Measurements from ENCODE around the gene RILPL2.
"Not testable (repeated sequence)": the region's sequence is repeated elsewhere in the genome, so short reads cannot be mapped to it uniquely, and the experiment has no call there.

Gene RILPL2

DNA sequence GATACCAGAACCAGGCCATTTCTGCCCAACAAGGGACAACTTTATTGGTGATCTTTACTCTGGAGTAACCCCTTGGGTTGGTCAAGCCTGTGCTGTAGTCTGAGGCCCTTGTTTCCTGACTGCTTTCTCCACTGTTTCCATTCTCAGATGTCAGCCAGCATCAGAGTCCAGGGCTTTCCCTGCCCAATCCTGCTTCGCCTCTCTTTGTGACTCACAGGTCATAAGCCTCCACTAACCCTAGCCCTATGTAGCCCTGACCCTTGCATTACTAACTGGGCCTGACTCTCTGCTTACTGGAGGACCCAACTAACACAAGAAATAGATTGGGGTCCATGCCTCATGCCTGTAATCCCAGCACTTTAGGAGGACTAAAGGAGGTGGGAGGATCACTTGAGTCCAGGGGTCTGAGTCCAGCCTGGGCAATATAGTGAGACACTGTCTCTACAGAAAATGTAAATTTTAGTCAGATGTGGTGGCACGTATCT is 12.8 kb upstream of the RILPL2 start:
- DNase-seq = no peak

DNA sequence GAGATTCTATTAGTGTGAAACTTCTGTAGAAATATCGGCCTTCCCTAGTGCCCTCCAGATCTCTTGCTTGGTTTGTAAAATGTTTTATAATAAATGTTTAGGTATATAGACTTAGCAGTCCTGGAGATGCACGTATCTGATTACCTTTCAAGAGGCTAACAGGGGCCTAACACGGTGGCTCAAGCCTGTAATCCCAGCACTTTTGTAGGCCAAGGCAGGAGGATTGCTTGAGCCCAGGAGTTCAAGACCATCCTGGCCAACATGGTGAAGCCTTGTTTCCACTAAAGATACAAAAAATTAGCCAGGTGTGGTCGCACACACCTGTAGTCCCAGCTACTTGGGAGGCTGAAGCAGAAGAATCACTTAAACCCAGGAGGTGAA is 9.8 kb upstream of the RILPL2 start:
- no peak for DNase-seq

- DNase-seq = no peak
Observed at GRCh38 chr12:123445388-123446332, 9.2 kb upstream of the RILPL2 start.

DNA sequence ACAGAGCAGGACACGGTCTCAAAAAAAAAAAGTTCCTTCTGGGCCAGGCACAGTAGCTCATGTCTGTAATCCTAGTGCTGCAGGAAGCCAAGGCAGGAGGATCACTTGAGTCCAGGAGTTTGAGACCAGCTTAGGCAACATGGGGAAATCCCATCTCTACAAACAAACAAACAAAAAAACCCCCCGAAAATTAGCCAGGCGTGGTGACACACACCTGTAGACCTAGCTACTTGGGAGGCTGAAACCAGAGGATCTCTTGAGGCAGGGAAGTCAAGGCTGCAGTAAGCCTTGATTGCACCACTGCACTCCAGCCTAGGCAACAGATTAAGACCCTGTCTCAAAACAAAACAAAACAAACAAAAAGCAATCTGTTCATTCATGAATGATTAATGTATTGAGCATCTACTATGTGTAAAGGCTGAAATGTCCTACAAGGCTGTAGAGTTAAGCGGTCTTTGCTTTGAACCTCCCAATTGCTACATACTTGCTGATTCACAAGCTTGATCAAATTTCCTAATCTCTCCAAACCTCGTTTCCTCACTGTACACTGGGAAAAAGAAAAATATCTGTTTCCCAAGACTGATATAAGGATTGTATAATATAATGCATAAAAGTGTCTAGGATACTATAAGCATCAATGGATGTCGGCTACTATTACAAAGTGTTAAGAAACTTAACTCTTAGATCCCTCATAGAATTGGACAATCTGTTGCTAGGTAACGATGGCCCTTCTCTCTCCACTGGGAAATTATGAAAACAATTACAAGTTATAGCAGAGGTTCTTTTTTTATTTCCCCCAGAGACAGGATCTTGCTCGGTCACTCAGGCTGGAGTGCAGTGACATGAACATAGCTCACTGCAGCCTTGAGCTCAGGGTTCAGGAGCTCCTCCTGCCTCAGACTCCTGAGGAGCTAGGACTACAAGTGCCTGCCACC is 7.9 kb upstream of the RILPL2 start:
- no peak for DNase-seq

DNA sequence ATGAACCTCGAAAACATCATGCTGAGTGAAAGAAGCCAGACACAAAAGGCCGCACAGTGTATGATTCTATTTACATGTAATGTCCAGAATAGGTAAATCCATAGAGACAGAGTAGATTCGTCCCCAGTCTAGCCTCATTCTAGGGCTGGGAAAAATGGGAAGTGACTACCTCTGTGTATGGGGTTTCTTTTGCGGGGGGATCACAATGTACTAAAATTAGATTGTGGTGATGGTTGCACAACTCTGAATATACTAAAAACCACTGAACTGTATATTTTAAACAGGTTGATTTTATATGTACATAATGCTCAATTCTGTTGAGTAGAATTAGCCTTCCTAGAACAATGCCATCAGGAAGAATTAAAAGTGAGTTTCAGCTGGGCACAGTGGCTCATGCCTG is 6.3 kb upstream of the RILPL2 start:
- no peak for DNase-seq

DNA sequence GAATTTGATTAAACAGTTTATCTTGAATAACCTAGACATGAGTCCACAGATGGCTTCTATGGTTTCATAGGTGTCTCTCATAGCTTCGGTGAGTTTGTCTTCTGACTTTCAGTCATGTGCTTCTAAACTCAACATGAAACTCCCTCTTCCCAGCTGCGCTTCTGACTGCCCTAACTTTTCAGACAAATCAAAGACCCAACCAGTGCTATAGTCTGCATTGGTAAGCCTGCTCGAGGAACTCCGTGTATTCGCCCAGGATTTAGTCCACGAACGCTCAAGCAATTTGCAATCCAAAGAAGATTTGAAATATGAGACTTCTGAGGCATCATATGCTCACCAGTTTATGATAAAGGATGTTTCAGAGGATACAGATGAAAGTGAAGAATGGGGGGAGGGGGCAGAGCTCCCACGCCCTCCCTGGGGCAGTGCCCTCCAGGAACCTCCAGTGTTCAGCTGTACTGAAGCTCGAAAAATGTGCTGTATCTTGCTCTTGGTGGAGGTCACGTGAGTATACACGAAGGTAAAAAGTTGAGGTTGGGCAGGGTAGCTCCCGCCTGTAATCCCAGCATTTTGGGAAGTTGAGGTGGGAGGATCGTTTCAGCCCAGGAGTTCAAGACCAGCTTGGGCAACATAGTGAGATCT is 5.2 kb upstream of the RILPL2 start:
- no peak for DNase-seq

GRCh38 chr12:123435636-123436016 is 858 bp downstream of the RILPL2 start:
- DNase-seq = no peak

GRCh38 chr12:123433615-123434014 is 2.9 kb downstream of the RILPL2 start:
- DNase-seq = no peak

DNA sequence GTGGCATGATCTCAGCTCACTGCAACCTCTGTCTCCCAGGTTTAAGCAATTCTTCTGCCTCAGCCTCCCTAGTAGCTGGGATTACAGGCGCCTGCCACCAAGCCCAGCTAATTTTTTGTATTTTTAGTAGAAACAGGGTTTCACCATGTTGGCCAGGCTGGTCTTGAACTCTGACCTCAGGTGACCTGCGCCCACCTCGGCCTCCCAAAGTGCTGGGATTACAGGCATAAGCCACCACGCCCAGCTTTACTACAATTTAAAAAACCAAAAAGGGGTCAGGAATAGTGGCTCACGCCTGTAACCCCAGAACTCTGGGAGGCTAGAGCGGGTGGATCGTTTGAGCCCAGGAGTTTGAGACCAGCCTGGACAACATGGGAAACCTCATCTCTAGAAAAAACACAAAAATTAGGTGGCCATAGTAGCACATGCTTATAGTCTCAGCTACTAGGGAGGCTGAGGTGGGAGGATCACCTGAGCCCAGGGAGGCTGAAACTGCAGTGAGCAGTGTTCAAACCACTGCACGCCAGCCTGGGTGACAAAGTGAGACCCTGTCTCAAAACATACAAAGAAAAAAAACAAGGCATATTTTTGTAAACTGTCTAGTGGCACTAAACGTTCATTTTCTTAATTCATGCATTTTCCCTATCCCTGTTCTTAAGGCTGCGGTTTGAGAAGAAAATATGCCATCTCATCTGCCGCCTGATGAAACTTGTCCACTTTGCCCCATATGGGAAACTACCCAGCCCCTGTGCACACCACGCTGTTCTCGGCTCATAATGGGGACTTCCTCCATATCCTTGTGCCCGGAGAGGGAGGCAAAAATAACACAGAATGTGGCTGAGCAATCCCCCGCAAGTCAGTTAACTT is 4.3 kb downstream of the RILPL2 start:
- not testable (repeated sequence) for DNase-seq

DNA sequence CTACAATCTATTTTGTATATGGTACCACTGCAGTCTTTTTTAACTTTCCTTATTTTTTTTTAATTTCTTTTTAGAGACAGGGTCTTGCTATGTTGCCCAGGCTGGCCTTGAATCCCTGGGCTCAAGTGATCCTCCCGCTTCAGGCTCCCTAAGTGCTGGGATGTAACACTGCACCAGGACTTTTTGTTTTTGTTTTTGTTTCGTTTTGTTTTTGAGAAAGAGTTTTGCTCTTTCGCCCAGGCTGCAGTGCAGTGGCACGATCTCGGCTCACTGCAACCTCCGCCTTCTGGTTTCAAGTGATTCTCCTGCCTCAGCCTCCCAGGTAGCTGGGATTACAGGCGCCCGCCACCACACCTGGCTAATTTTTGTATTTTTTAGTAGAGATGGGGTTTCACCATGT is 7.4 kb downstream of the RILPL2 start:
- DNase-seq = not testable (repeated sequence)

GRCh38 chr12:123428591-123428990 is 7.9 kb downstream of the RILPL2 start:
- no peak for DNase-seq

DNA sequence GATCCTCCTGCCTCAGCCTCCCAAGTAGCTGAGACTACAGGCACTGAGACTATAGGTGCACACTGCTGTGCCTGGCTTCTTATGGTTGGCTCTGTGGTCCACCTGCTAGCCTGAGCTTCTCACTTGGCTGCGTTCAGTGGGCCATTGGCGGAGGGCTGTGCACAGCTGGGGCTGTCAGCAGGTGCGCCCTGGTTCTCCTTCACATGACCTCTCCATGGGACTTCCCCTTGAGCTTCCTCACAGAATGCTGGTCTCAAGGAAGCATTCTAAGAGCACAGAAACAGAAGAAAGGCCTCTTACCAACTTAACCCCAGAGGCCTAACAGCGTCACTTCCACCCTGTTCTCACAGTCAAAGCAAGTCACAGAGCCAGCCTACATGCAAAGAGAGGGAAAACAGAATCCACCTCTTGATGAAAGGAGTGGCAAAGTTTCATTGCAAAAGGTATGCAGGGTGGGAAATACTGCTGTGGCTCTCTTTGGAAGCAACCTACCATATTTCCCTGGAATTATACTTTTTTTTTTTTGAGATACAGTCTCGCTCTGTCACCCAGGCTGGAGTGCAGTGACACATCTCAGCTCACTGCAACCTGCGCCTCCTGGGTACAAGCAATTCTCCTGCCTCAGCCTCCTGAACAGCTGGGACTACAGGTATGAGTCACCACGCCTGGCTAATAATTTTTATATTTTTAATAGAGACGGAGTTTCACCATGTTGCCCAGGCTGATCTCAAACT is 9.3 kb downstream of the RILPL2 start:
- DNase-seq = no peak

- no peak for DNase-seq
Observed at GRCh38 chr12:123421314-123421713, 15.2 kb downstream of the RILPL2 start.

DNA sequence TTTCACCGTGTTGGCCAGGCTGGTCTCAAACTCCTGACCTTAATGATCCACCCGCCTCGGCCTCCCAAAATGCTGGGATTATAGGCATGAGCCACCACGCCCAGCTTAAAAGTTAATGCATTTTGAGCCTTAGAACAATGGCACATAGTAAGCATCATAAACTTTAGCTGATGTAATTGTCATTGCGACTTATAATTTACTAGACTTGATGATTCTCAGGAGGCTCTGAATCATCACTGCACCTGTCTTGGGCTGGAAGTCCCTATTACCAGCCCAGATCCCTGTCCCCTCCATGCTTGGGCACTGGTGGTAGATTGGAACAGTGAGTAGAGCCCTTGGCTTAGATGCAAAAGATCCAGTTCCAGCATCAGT is 26.5 kb downstream of the RILPL2 start:
- DNase-seq = no peak

DNA sequence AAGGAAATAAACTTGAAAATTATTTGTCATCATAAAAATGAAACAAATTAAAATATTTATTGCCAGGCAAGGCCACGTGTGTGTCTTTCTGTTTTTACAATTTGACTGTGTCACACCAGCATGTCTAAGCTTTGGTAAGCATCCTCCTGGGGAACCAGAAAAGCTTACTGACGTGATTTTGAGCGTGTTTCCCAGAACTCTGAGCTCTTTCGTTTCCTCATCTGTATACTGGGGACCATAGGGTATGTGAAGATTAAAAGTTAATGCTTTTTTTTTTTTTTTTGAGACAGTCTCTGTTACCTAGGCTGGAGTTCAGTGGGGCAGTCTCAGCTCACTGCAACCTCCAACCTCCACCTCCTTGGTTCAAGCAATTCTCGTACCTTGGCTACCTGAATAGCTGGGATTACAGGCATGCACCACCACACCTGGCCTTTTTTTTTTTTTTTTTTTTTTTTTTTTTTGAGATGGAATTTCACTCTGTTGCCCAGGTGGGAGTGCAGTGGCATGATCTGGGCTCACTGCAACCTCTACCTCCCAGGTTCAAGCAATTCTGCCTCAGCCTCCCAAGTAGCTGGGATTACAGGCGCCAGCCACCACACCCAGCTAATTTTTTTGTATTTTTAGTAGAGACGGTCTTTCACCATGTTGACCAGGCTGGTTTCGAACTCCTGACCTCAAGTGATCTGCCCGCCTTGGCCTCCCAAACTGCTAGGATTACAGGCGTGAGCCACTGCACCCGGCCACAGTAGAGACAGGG is 27.0 kb downstream of the RILPL2 start:
- not testable (repeated sequence) for DNase-seq

DNA sequence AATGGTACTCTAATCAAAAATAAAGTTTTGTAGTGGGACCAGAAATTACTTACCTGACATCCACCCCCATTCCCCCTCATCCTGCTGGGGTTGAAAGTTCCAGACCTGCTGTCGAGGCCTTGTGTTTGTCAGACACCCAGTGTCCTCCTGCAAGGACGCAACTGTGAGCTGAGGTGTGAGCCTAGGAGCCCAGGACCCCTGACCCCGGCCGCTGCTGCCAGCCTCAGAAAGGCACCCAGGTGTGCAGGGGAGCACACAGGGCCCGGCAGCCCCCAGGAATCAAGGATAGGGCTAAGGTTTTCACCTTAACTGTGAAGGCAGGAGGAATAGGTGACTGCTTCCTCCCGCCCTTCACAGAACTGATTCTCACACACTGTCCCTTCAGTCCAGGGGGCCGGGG is 27.9 kb downstream of the RILPL2 start:
- DNase-seq = not testable (repeated sequence)

- not testable (repeated sequence) for DNase-seq
Observed at GRCh38 chr12:123407934-123408333, 28.6 kb downstream of the RILPL2 start.

DNA sequence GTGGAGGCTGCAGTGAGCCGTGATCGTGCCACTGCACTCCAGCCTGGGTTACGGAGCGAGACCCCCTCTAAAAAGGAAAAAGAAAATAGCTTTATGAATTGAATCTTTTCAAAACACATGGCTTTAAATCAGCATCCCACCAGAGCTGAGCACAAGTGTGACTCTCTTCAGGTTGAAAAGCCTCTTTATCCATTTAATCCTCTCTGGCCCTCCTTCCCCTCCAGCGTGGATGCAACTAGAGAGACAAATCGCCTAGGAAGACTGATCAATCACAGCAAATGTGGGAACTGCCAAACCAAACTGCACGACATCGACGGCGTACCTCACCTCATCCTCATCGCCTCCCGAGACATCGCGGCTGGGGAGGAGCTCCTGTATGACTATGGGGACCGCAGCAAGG is 29.2 kb downstream of the RILPL2 start:
- not testable (repeated sequence) for DNase-seq

DNA sequence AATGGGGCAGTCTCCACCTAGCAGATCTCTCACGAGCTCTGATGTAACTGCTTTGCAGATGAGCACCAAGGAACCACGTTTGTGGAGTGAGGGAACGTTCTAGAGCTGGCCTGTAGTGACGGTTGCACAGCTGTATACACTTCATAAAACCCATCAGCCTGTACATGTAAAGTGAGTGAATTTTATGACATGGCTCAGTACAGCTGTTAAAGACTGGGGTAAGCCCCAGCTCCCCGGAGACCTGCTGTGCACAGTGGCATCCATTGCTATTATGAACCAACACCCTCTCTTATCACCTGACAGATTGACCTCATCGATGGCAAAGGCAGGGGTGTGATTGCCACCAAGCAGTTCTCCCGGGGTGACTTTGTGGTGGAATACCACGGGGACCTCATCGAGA is 31.9 kb downstream of the RILPL2 start:
- DNase-seq = no peak

Data from cortex of kidney (tissue), 1 donor.